Cardiac fibroblast (primary cell): ENCODE measurements around the gene ALS2.
A peak's percentile ranks its signal among the peaks of the same experiment; 100 is the strongest.

Source experiments
- DNase-seq, 2 donors: peaks; one replicate each; pipeline versions ENCODE4 v3.0.0 to v3.0.0-alpha.2; 2010; ENCODE audit warnings: low read depth in 2 of 2
- H3K4me3 ChIP-seq, 2 donors: replicated peaks in 1 of 2; 1 replicate in 1 of 2; 2 replicates in 1 of 2; pipeline ENCODE4 v1.5.1; 2011; ENCODE audit warnings: low read depth in 2 of 2, low read length in 2 of 2, mild to moderate bottlenecking in 2 of 2, moderate library complexity in 1 of 2
- CTCF ChIP-seq: IDR thresholded peaks from one replicate; pipeline ENCODE4 v1.5.1; 2011; ENCODE audit warnings: low read depth, mild to moderate bottlenecking, low read length, inconsistent platforms

ALS2 gene

GRCh38 chr2:201780674-201781493 lies at the start of gene ALS2:
Gene ALS2, minus strand, starts transcription at chr2:201780933. Its CDS starts 12,048 bp downstream, at chr2:201768885.
- DNase-seq, result peak; percentile 99 to 100
- peak within 1 kb of the TSS; percentile 94 to 95 for H3K4me3 ChIP-seq
- no peak for TF ChIP-seq CTCF

- no peak overlapping the region for H3K4me3 ChIP-seq
- no peak for DNase-seq
- no peak for TF ChIP-seq CTCF
These were observed 47.5 kb upstream of the ALS2 start for GRCh38 chr2:201828220-201828619.

- no peak for DNase-seq
- H3K4me3 ChIP-seq, result no peak overlapping the region
- no peak for TF ChIP-seq CTCF
These were observed 46.9 kb upstream of the ALS2 start for GRCh38 chr2:201827621-201828020.

GRCh38 chr2:201824212-201824611 lies 43.5 kb upstream of the ALS2 start:
- H3K4me3 ChIP-seq, result no peak overlapping the region
- no peak for TF ChIP-seq CTCF
- no peak for DNase-seq

- no peak for TF ChIP-seq CTCF
- H3K4me3 ChIP-seq, result no peak overlapping the region
- no peak for DNase-seq
These were observed 40.3 kb upstream of the ALS2 start for GRCh38 chr2:201821080-201821479.

- DNase-seq, result no peak
- no peak for TF ChIP-seq CTCF
- H3K4me3 ChIP-seq, result no peak overlapping the region
These were observed 39.8 kb upstream of the ALS2 start for GRCh38 chr2:201820383-201821007.
